Posterior cingulate gyrus (tissue), 11 donors: Measurements from ENCODE around the gene EXOC6.
"Not testable (repeated sequence)": the region's sequence is repeated elsewhere in the genome, so short reads cannot be mapped to it uniquely, and the experiment has no call there.

ENCODE experiments used
- DNase-seq, 10 donors: peaks; one replicate each; pipeline versions ENCODE4 v3.0.0 to v3.0.0-alpha.2; 2020 to 2021; ENCODE audit warnings: mixed read lengths in 3 of 10
- intact Hi-C: fragments of 100-400 bp; cut with DNase I; formaldehyde crosslinking; loops from one replicate; pipeline ENCODE4 v1.15.1; 2023

Gene EXOC6

GRCh38 chr10:92873029-92873428 is 24.7 kb downstream of the EXOC6 start:
- DNase-seq: no peak
- intact Hi-C loops: no loop called here

- intact Hi-C loops: no loop called here
- DNase-seq: no peak
These were observed 28.3 kb downstream of the EXOC6 start for GRCh38 chr10:92876509-92877036.

GRCh38 chr10:92880233-92880861 is 32.0 kb downstream of the EXOC6 start:
- intact Hi-C loops: loop anchor here (1.0 to 2.0 kb wide), 2 partner anchors 37 to 364 kb away; no protein-coding TSS in a partner anchor
- DNase-seq: no peak

GRCh38 chr10:92880917-92881316 is 32.6 kb downstream of the EXOC6 start:
- no peak for DNase-seq
- intact Hi-C loops: loop anchor here (1.0 to 2.0 kb wide), 2 partner anchors 38 to 364 kb away; no protein-coding TSS in a partner anchor

GRCh38 chr10:92886334-92886961 is 38.1 kb downstream of the EXOC6 start:
- intact Hi-C loops: loop anchor here (5.0 kb wide), 1 partner anchor 466 kb away; no protein-coding TSS in a partner anchor
- no peak for DNase-seq

- intact Hi-C loops: no loop called here
- DNase-seq: no peak
These were observed 42.2 kb downstream of the EXOC6 start for GRCh38 chr10:92890471-92890870.

- intact Hi-C loops: no loop called here
- no peak for DNase-seq
These were observed 43.8 kb downstream of the EXOC6 start for GRCh38 chr10:92891885-92892690.

GRCh38 chr10:92892691-92893054 is 44.4 kb downstream of the EXOC6 start:
- intact Hi-C loops: no loop called here

GRCh38 chr10:92894081-92894655 is 45.8 kb downstream of the EXOC6 start:
- no peak for DNase-seq

More at GRCh38 chr10:92892691-92893054, 44.4 kb downstream of the EXOC6 start:
- no peak for DNase-seq

GRCh38 chr10:92897916-92898315 is 49.6 kb downstream of the EXOC6 start:
- intact Hi-C loops: no loop called here
- DNase-seq: no peak

More at GRCh38 chr10:92894081-92894655, 45.8 kb downstream of the EXOC6 start:
- intact Hi-C loops: no loop called here

GRCh38 chr10:92901819-92902251 is 53.5 kb downstream of the EXOC6 start:
- intact Hi-C loops: no loop called here
- no peak for DNase-seq

GRCh38 chr10:92903633-92904032 is 55.3 kb downstream of the EXOC6 start:
- no peak for DNase-seq
- intact Hi-C loops: no loop called here

GRCh38 chr10:92907280-92907679 is 59.0 kb downstream of the EXOC6 start:
- no peak for DNase-seq
- intact Hi-C loops: no loop called here

- intact Hi-C loops: not testable (repeated sequence)
These were observed 64.3 kb downstream of the EXOC6 start for GRCh38 chr10:92912631-92913030.

GRCh38 chr10:92913973-92914372 is 65.7 kb downstream of the EXOC6 start:
- intact Hi-C loops: no loop called here
- DNase-seq: peak in 1 of 10 donors; percentile 40

More at GRCh38 chr10:92912631-92913030, 64.3 kb downstream of the EXOC6 start:
- not testable (repeated sequence) for DNase-seq

GRCh38 chr10:92914478-92915325 is 66.4 kb downstream of the EXOC6 start:
- intact Hi-C loops: no loop called here
- DNase-seq: peak in 3 of 10 donors; percentile 19 to 44 (median 34)

GRCh38 chr10:92915892-92916291 is 67.6 kb downstream of the EXOC6 start:
- intact Hi-C loops: no loop called here

GRCh38 chr10:92916433-92916832 is 68.1 kb downstream of the EXOC6 start:
- intact Hi-C loops: no loop called here
- DNase-seq: no peak

More at GRCh38 chr10:92915892-92916291, 67.6 kb downstream of the EXOC6 start:
- DNase-seq: no peak

- DNase-seq: no peak
- intact Hi-C loops: no loop called here
These were observed 70.3 kb downstream of the EXOC6 start for GRCh38 chr10:92918603-92919002.

GRCh38 chr10:92920866-92921265 is 72.5 kb downstream of the EXOC6 start:
- intact Hi-C loops: no loop called here
- DNase-seq: no peak
